Cardiac muscle cell (in vitro differentiated cells and primary cell): Measurements from ENCODE around the gene KRTDAP. TPM values are rescaled to one million over a fixed set of nuclear protein-coding genes. Genes with fewer than 3 reads are reported as not detected.

Experiments
- DNase-seq, 2 donors: peaks; one replicate each; pipeline versions ENCODE4 v3.0.0 to v3.0.0-alpha.2; 2010 to 2017; ENCODE audit warnings: low read depth in 1 of 2, low spot score in 1 of 2
- H3K27ac ChIP-seq: fragments of 200-600 bp; sonication (generic); 2 replicates; pipeline ENCODE4 v1.5.1; 2016
- H3K27me3 ChIP-seq: fragments of 200-600 bp; sonication (generic); 2 replicates; pipeline ENCODE4 v1.6.0; 2016; ENCODE audit warnings: control low read depth
- H3K36me3 ChIP-seq: fragments of 200-600 bp; sonication (generic); 2 replicates; pipeline ENCODE4 v1.5.1; 2016; ENCODE audit warnings: control low read depth
- H3K4me1 ChIP-seq: fragments of 200-600 bp; sonication (generic); 2 replicates; pipeline ENCODE4 v1.8.1; 2017; ENCODE audit warnings: low read depth, mild to moderate bottlenecking, mixed run types
- H3K4me3 ChIP-seq: fragments of 200-600 bp; sonication (generic); 2 replicates; pipeline ENCODE4 v1.5.1; 2016; ENCODE audit warnings: mild to moderate bottlenecking
- H3K9me3 ChIP-seq: fragments of 200-600 bp; sonication (generic); 2 replicates; pipeline ENCODE4 v1.5.1; 2017; ENCODE audit warnings: low read depth, mild to moderate bottlenecking, control low read depth
- polyA plus RNA-seq: library from polyadenylated mRNA; unstranded; fragments of >200 nt; fragmentation: Nextera tagmentation; extraction: Ambion mirVana; gene quantifications from 2 replicates; pipeline ENCODE4 v1.2.1, GENCODE V29; 2016
- total RNA-seq: library from RNA; depleted of rRNA; stranded (reverse); fragments of >200 nt; gene quantifications from 2 replicates; pipeline ENCODE4 v1.2.3, GENCODE V29; 2016
- TF ChIP-seq, protein P1 (sequence below): IDR thresholded peaks from 2 replicates; pipeline ENCODE4 v1.5.1; 2012; ENCODE audit warnings: low read depth, mild to moderate bottlenecking, low read length

KRTDAP gene, protein sequence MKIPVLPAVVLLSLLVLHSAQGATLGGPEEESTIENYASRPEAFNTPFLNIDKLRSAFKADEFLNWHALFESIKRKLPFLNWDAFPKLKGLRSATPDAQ
- total RNA-seq, result 0.60 TPM in 1 of 2 replicates, not detected in the other
- 1.4 and 2.2 TPM in 2 replicates for polyA plus RNA-seq

DNA sequence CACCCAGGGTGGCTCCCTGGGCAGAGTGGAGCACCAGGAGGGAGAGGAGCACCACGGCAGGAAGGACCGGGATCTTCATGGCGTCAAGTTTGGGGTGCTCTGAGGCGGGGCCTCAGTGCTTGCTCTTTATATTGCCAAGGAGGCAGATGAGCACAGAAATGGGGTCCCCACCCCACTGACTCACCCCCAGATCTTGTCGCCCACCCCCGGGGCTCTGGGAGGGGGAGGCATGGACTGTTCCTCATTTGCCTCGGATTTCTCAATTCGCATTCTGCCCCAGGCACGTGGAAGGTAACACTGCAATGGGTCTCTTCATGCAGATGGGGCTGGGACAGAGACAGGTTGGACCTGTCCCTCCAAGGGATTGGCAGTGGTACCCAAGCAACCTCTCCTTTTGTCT lies at the start of gene KRTDAP:
TSS of gene KRTDAP (minus strand) at position 101 of the 400 bp plus-strand sequence. CDS start at position 79, 22 bp downstream.
- H3K27me3 ChIP-seq, result no peaks in the 10 kb centered on the region
- no peak within 1 kb of the TSS for H3K27ac ChIP-seq
- H3K9me3 ChIP-seq, result no peaks in the 10 kb centered on the region
- TF ChIP-seq, protein P1, sequence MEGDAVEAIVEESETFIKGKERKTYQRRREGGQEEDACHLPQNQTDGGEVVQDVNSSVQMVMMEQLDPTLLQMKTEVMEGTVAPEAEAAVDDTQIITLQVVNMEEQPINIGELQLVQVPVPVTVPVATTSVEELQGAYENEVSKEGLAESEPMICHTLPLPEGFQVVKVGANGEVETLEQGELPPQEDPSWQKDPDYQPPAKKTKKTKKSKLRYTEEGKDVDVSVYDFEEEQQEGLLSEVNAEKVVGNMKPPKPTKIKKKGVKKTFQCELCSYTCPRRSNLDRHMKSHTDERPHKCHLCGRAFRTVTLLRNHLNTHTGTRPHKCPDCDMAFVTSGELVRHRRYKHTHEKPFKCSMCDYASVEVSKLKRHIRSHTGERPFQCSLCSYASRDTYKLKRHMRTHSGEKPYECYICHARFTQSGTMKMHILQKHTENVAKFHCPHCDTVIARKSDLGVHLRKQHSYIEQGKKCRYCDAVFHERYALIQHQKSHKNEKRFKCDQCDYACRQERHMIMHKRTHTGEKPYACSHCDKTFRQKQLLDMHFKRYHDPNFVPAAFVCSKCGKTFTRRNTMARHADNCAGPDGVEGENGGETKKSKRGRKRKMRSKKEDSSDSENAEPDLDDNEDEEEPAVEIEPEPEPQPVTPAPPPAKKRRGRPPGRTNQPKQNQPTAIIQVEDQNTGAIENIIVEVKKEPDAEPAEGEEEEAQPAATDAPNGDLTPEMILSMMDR, result no peak
- H3K36me3 ChIP-seq, result no peaks in the 10 kb centered on the region
- H3K4me1 ChIP-seq, result peaks cover 7% of the 10 kb centered on the region
- DNase-seq, result no peak
- no peak within 1 kb of the TSS for H3K4me3 ChIP-seq

DNA sequence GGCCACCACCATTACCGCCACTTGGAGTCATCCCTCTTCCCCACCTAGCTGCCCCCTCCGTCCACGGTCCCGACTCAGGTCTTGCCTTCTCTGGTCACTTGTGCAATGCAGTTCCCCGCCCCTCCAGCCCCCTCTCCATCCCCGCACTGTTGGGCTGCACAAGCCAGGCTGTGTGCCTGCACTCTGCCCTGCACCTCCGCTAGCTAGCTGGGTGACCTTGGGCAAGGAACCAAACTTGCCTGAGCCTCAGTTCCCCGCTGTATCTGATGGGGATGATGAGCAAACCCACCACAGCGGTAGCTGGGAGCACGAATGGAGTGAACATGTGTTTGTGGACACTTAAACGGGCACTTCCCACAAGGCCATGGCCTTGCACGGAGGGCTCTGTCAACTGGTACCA lies 49.6 kb upstream of the KRTDAP start:
- no peak for DNase-seq
- H3K9me3 ChIP-seq, result no peaks in the 10 kb centered on the region
- H3K27ac ChIP-seq, result no peak overlapping the region
- TF ChIP-seq, protein P1, result no peak
- no peaks in the 10 kb centered on the region for H3K36me3 ChIP-seq
- H3K4me3 ChIP-seq, result no peak overlapping the region
- H3K4me1 ChIP-seq, result peaks cover 3% of the 10 kb centered on the region
- no peaks in the 10 kb centered on the region for H3K27me3 ChIP-seq

DNA sequence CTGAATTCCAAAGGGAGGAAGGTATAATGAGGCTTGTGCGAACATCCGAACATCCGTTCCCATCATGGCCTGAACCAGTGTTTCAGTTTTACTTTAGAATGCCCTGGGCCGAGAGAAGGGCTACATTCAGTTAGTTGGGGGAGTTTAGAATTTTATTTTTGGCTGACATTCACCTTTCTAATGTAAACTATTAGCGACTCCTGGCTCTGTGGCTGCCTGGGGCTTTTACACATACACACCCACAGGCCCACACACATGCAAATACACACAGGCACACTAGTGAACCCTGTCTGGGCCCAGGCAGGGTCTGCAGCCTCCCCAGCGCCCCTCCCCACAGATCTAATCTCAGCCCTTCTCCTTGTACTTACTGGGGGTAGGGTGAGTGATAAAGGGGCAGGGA lies 49.0 kb upstream of the KRTDAP start:
- Histone ChIP-seq H3K4me3 (no peak overlapping the region), H3K27me3 (no peaks in the 10 kb centered on the region), H3K9me3 (no peaks in the 10 kb centered on the region), H3K27ac (no peak overlapping the region), H3K36me3 (no peaks in the 10 kb centered on the region), H3K4me1 (peaks cover under 1% of the 10 kb centered on the region)
- DNase-seq, result no peak
- TF ChIP-seq, protein P1, result no peak

DNA sequence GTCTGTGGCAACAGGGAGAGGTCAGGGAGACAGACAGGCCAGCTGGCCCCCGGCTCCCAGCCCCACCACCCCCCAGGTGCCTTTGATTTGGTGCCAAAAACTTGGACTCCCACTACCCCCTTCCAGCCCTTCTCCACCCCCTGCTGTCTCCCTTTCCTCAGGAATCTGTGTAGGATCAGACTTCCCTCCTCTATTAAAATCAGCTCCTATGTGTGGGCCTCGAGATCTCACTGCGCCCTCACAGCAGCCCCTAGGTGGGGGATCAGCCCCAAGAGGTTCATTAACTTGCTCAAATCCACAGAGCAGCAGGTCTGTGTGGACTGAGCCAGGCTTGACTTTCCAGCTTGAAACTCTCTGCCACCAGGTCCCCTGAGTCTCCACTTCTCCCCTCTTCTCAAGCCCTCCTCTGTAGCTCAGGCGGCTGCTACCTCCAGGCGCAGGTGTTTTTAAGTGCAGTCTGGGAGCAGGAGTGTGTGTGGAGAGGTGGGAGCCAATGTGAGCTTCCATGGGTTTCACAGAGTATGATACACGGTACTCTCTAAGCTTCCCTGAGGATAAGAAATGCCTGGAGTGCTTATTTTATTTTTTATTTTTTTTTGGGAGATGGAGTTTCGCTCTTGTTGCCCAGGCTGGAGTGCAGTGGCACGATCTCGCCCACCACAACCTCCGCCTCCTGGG lies 44.7 kb upstream of the KRTDAP start:
- TF ChIP-seq, protein P1, result no peak
- no peaks in the 10 kb centered on the region for H3K4me1 ChIP-seq
- no peaks in the 10 kb centered on the region for H3K36me3 ChIP-seq
- no peak for DNase-seq
- H3K27me3 ChIP-seq, result no peaks in the 10 kb centered on the region
- H3K27ac ChIP-seq, result no peak overlapping the region
- H3K9me3 ChIP-seq, result no peaks in the 10 kb centered on the region
- H3K4me3 ChIP-seq, result no peak overlapping the region

DNA sequence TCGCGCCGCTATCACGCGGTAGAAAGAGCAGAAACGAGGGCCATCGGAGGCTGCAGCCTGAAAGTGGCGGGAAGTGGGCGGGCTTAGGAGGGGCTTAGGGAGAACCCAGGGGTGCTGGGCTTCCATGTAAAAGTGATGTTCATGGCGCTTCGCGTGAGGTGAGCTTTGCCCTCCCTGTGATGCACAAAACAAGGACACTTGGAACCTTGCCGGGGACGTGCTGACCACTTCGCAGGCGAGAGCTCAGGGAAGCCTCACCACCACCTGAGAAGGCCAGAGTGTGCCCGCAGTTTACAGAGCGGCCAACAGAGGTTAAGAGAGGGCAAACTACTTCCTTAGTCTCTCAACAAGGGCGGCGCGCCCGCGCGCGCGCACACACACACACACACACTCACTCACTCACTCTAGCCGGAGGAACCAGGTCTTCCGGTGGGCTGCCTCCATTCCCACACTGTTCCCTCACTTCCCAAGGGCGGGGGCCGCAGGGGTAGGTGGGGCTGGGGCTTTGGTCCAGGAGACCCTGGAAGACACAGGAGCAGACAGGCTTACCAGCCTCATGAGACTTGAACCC lies 43.6 kb upstream of the KRTDAP start:
- DNase-seq, result peak; percentile 29 to 57
- no peaks in the 10 kb centered on the region for H3K36me3 ChIP-seq
- no peak overlapping the region for H3K27ac ChIP-seq
- H3K4me1 ChIP-seq, result no peaks in the 10 kb centered on the region
- no peak overlapping the region for H3K4me3 ChIP-seq
- no peaks in the 10 kb centered on the region for H3K27me3 ChIP-seq
- TF ChIP-seq, protein P1, result no peak
- H3K9me3 ChIP-seq, result no peaks in the 10 kb centered on the region
